Pons (tissue), 1 donor: ENCODE measurements around the gene GNG7.
A peak's percentile ranks its signal among the peaks of the same experiment; 100 is the strongest.

Experiments used
- DNase-seq: peaks from one replicate; pipeline ENCODE4 v3.0.0-alpha.2; 2016; ENCODE audit warnings: low spot score

GNG7 gene

GRCh38 chr19:2702170-2703076 is at the start of gene GNG7:
Gene GNG7 (minus strand): TSS chr19:2702694. CDS start chr19:2520688, 182,006 bp downstream.
- peak; percentile 91 for DNase-seq

DNA sequence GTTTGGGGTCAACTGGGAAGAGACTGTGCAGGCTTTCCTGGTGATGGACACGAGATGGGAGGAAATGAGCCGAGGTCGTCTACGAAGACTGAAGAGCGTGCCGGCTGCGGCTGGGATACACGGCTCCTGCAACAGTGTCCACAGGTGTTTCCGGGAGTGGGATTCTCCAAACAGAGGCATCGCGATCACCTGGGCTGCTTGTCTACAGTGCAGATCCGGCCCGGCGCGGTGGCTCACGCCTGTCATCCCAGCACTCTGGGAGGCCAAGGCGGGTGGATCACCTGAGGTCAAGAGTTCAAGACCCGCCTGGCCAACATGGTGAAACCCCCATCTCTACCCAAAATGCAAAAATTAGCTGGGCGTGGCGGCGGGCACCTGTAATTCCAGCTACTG is 48.9 kb upstream of the GNG7 start:
- DNase-seq: no peak

GRCh38 chr19:2750808-2751437 is 48.4 kb upstream of the GNG7 start:
- DNase-seq: peak; percentile 54

DNA sequence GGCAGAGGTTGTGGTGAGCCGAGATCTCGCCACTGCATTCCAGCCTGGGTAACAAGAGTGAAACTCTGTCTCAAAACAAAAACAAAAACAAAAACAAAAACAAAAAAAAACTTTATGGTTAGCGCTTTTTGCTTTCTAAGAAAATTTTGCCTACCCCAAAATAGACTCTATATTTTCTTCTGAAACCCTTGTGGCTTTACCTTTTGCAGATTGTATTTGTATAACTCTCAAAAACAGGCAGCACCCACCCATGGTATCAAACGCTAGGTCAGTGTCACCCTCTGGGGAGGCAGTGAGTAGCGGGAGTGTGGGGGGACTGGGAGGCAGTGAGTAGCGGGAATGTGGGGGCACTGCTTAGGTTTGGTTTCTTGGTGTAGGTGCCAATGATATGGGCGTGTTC is 44.9 kb upstream of the GNG7 start:
- no peak for DNase-seq

- DNase-seq: no peak
These were observed 41.6 kb upstream of the GNG7 start for GRCh38 chr19:2744113-2744512.

GRCh38 chr19:2743099-2743498 is 40.6 kb upstream of the GNG7 start:
- no peak for DNase-seq

GRCh38 chr19:2740314-2740656 is 37.8 kb upstream of the GNG7 start:
- DNase-seq: no peak

DNA sequence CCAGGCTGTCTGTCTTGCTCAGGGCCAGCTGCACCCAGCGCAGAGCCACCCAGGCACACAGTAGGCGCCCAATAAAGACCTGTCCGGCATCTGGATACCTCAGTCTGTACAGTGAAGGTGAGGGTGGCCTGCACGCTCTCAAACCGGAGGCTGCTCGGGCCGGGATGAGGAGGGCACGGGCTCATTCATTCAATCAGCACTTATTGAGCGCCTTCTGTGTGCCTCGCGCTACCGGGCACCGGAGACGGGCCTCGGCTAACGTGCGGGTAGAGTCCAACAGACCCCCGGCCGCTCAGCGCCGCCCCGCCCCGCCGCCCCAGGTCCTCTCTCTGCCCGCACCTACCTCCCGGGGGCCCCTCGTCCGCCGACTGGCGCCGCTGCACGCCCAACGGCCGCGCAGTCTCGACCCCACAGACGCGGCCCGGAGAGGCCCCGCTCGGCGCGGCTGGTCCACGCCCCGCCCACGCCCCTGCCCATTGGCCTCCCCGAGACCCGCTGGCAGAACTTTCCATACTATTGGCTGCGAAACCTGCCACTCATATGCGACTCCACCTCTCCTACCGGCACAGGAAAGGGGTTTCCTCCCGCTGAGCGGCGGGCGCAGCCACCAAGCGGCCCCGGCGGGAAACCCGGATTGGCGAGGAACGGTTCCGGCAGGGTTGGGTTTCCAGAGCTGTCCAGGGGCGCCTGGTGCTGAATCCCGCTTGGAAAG is 37.3 kb upstream of the GNG7 start, which contains the start of gene SLC39A3:
Gene SLC39A3 (minus strand): TSS at position 416 of the 712 bp plus-strand sequence. CDS start 2,760 bp downstream, outside the sequence.
- DNase-seq: peak; percentile 98

- DNase-seq: no peak
These were observed 34.2 kb upstream of the GNG7 start for GRCh38 chr19:2736550-2737190.

- DNase-seq: no peak
These were observed 32.9 kb upstream of the GNG7 start for GRCh38 chr19:2735374-2735773.

- DNase-seq: no peak
These were observed 32.2 kb upstream of the GNG7 start for GRCh38 chr19:2734589-2735288.

DNA sequence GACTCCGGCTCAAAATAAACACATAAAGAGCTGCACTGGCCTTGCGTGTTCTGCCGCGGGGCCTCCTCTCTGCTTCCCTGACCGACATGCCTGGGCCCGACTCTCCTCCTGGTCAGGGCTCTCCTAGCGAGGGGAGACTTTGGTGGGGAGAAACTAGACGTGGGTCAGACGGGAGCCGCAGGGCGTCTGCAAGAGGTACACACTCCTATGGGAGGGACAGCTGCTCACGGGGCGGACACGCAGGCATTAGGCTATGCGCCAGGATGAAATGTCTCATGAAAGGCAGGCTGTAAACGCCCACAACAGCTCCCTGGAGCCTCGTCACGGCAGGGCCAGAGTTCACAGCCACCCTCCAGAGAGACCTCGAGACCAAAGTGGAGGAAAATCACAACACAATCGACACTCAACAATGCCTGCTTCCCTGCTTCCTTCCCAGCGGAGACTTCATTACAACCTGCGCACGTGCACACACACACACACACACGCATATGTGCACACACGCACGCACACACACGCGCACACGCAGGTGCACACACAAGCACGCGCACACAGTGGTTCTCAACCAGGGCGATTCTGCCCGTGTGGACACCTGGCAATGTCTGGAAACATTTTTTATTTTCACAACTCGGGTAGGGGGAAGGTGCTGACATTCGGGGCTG is 31.6 kb upstream of the GNG7 start:
- DNase-seq: no peak

GRCh38 chr19:2732883-2733282 is 30.4 kb upstream of the GNG7 start:
- DNase-seq: no peak

- DNase-seq: no peak
These were observed 29.7 kb upstream of the GNG7 start for GRCh38 chr19:2732157-2732725.

GRCh38 chr19:2731181-2731995 is 28.9 kb upstream of the GNG7 start:
- DNase-seq: no peak

DNA sequence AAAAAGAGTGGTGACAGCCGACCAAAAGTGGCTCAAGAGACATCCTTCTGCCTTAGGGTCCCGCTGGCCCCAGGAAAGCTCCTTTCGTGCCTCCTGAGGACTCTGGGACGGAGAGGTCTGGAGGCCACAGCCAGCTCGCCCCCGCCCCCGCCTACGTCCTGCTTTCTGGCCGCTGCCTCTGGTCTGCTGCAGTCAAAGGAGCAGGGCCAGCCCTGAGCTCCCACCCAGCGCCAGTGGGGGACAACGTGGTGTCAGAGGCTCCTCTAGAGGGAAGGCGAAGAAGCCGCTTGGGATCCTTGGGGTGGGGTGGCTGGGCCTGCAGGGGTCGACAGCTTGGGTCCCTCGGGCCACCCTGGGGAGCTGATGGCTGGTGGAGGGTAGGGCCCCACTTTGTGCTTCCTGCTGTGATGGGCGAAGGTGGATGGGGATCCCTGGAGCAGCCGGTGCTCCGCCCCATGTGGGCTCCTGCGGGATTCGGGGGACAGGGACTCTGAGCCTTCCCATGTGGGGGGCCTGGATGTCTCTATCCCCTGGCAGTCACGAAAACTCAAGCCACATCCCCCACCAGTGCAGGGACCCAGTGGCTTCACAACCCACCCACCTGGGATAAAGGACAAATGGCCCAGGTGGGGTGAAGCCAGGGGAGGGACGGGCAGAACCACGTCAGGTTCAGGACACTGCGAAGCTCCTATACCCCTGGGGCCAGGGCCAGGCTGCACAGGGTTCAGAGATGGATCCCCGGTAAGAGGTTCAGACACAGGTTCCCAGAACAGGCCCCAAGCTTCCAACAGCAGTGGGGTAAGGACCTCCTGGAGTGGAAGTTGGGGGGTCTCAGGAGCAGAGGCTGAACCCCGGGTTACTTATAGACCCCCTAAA is 27.7 kb upstream of the GNG7 start:
- no peak for DNase-seq

- no peak for DNase-seq
These were observed 26.4 kb upstream of the GNG7 start for GRCh38 chr19:2728783-2729387.

- DNase-seq: no peak
These were observed 25.1 kb upstream of the GNG7 start for GRCh38 chr19:2727640-2727944.
